Measurements from ENCODE around the gene FNBP1. TPM values are rescaled to one million over a fixed set of nuclear protein-coding genes. Genes with fewer than 3 reads are reported as not detected.

The FNBP1 gene
- total RNA-seq, 1 experiment from 2014 or later, result 30.8 TPM

DNA sequence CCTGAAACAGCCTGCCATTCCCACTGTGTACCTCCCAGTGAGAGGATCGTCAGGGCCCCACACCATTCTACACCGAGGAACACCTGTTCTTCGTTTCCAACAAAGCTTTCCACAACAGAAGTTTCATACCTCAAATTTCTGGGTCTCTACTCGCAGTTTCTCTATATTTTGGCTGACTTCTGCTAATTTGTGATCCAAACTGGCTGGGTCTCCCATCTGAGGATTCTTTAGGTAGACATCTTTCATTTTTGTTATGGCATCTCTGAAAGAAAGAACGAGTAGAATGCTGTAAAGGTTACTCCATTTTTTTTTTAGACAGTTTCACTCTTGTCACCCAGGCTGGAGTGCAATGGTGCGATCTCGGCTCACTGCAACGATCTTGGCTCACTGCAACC is 140.3 kb downstream of the FNBP1 start:
- no peak overlapping the region for H3K27ac ChIP-seq (ENCODE audit: low read length)
- H3K9me2 ChIP-seq (replicated peaks; ENCODE audit: low read length), result no peaks in the 10 kb centered on the region
- 0 out of 2 replicates have a peak, but pooled peaks cover 4% of the 10 kb centered on the region for H3K36me3 ChIP-seq (ENCODE audit: low read depth, low read length)
- no peaks in the 10 kb centered on the region for H3K27me3 ChIP-seq (ENCODE audit: low read length)
- no peak overlapping the region for H3K4me3 ChIP-seq (ENCODE audit: low read length)
- no TSS peak for BruUV-seq (replicated peaks)
- H3K4me2 ChIP-seq (ENCODE audit: low read length), result no peak overlapping the region
- H2AFZ ChIP-seq (ENCODE audit: low read length), result no peak overlapping the region
- H3K79me2 ChIP-seq (ENCODE audit: low read length), result no peaks in the 10 kb centered on the region
- H3F3A ChIP-seq (ENCODE audit: low read length, unreplicated experiment), result no peaks in the 10 kb centered on the region
- CTCF ChIA-PET, result no interaction called here
- H3K9me3 ChIP-seq (ENCODE audit: low read length), result no peaks in the 10 kb centered on the region
- intact Hi-C loops (cut with micrococcal nuclease), result no loop called here
- no peaks in the 10 kb centered on the region for H4K20me1 ChIP-seq (ENCODE audit: low read length)
- POLR2A ChIA-PET (ENCODE audit: unreplicated experiment), result no interaction called here
- TF ChIP-seq EZH2 (IDR thresholded peaks at IDR 0.05; ENCODE audit: low read length, unreplicated experiment) (no peak), EZH2phosphoT487 (IDR thresholded peaks at IDR 0.05; ENCODE audit: borderline replicate concordance, low read length) (no peak)
- TF ChIP-seq, protein P1, sequence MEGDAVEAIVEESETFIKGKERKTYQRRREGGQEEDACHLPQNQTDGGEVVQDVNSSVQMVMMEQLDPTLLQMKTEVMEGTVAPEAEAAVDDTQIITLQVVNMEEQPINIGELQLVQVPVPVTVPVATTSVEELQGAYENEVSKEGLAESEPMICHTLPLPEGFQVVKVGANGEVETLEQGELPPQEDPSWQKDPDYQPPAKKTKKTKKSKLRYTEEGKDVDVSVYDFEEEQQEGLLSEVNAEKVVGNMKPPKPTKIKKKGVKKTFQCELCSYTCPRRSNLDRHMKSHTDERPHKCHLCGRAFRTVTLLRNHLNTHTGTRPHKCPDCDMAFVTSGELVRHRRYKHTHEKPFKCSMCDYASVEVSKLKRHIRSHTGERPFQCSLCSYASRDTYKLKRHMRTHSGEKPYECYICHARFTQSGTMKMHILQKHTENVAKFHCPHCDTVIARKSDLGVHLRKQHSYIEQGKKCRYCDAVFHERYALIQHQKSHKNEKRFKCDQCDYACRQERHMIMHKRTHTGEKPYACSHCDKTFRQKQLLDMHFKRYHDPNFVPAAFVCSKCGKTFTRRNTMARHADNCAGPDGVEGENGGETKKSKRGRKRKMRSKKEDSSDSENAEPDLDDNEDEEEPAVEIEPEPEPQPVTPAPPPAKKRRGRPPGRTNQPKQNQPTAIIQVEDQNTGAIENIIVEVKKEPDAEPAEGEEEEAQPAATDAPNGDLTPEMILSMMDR (conservative IDR thresholded peaks at IDR 0.05; ENCODE audit: low read depth, low read length), result no peak
- H3K9ac ChIP-seq (ENCODE audit: low read length), result no peak overlapping the region
- no peaks in the 10 kb centered on the region for H3K4me1 ChIP-seq (ENCODE audit: insufficient read depth, low read length)
- DNase-seq, result no peak
- no peak for ATAC-seq

DNA sequence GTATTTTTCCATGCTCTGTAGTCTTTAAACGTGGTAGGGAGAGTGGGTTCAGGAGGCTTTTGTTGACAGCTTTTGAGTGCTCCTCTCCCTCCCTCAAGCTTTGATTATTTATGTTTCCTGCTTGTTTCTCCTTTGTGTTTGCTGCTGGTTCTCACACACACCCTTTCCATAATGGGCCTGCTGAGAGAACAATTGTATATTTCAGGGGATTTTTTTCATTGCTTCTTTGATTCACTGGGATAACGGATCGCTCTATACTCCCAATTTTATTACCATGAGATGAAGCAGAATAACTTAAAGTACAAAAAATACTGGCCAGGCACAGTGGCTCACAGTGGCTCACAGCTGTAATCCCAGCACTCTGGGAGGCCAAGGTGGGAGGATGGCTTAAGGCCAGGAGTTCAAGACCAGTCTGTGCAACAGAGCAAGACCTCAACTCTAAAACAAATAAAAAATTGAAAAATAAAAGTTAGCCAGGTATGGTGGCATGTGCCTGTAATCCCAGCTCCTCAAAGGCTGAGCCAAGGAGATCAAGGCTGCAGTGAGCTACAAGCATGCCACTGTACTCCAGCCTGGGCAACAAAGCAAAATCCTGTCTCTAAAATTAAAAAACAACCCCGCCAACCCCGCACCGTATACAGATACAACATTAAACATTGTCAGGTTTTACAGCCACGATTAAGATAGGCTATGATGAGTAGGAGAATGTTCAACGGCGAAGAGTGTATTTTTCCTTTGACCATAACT is 140.8 kb downstream of the FNBP1 start:
- Histone ChIP-seq H3K27me3 (ENCODE audit: low read length) (no peaks in the 10 kb centered on the region), H3K9ac (ENCODE audit: low read length) (no peak overlapping the region), H2AFZ (ENCODE audit: low read length) (no peak overlapping the region), H3K36me3 (ENCODE audit: low read depth, low read length) (peaks cover 4% of the 10 kb centered on the region; the same call in 1 of the 2 replicates), H3K4me1 (ENCODE audit: insufficient read depth, low read length) (no peaks in the 10 kb centered on the region), H3F3A (ENCODE audit: low read length, unreplicated experiment) (no peaks in the 10 kb centered on the region), H3K9me3 (ENCODE audit: low read length) (no peaks in the 10 kb centered on the region), H3K79me2 (ENCODE audit: low read length) (no peaks in the 10 kb centered on the region), H3K4me2 (ENCODE audit: low read length) (no peak overlapping the region), H3K9me2 (replicated peaks; ENCODE audit: low read length) (no peaks in the 10 kb centered on the region), H4K20me1 (ENCODE audit: low read length) (no peaks in the 10 kb centered on the region), H3K4me3 (ENCODE audit: low read length) (no peak overlapping the region), H3K27ac (ENCODE audit: low read length) (no peak overlapping the region)
- no TSS peak for BruUV-seq (replicated peaks)
- intact Hi-C loops (cut with micrococcal nuclease), result no loop called here
- CTCF ChIA-PET, result no interaction called here
- TF ChIP-seq EZH2phosphoT487 (IDR thresholded peaks at IDR 0.05; ENCODE audit: borderline replicate concordance, low read length) (no peak), EZH2 (IDR thresholded peaks at IDR 0.05; ENCODE audit: low read length, unreplicated experiment) (no peak)
- TF ChIP-seq, protein P1 (conservative IDR thresholded peaks at IDR 0.05; ENCODE audit: low read depth, low read length), result no peak
- DNase-seq (no peak), ATAC-seq (no peak)
- POLR2A ChIA-PET (ENCODE audit: unreplicated experiment), result no interaction called here

DNA sequence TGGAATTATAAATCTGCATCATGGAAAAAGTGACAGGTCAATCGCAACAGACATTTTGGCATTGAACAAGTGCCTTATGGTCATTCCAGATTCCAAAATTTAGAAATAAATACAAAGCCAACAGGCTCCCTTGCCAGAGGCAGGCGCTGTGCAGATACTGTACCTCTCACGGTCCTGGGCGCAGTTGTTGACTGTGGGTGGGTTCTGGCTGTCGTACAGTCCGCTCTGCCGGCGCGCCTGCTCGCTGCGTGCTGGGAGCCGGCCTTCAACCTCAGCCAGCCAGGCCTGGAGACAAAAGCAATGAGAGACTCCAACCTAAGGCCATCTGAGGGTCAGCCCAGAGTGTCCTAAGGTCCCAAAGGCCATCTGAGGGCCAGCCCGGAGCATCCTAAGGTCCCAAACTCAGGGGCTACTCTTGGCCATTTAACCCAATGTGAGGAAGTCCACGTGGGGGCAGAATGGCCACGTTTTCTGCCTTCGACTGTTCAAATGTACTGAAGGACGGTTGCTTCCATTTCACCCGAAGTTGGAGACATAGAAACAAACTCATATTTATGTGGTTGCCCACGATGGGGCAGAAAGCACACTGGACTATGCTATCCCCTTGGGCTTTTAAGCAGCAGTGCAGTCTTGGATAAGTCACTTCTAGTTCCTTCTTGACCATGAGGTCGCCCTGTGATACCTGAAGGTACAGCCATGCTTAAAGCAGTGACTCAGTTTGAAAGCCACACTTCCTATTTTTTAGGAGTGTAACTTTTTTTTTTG is 142.5 kb downstream of the FNBP1 start:
- Histone ChIP-seq H3K27ac (ENCODE audit: low read length) (no peak overlapping the region), H3K9me3 (ENCODE audit: low read length) (no peaks in the 10 kb centered on the region), H2AFZ (ENCODE audit: low read length) (no peak overlapping the region), H3K9me2 (replicated peaks; ENCODE audit: low read length) (no peaks in the 10 kb centered on the region), H3K9ac (ENCODE audit: low read length) (no peak overlapping the region), H3K27me3 (ENCODE audit: low read length) (no peaks in the 10 kb centered on the region), H3K79me2 (ENCODE audit: low read length) (no peaks in the 10 kb centered on the region), H3F3A (ENCODE audit: low read length, unreplicated experiment) (no peaks in the 10 kb centered on the region), H3K36me3 (ENCODE audit: low read depth, low read length) (peaks cover 4% of the 10 kb centered on the region; the same call in 1 of the 2 replicates), H3K4me2 (ENCODE audit: low read length) (no peak overlapping the region), H3K4me1 (ENCODE audit: insufficient read depth, low read length) (no peaks in the 10 kb centered on the region), H3K4me3 (ENCODE audit: low read length) (no peak overlapping the region), H4K20me1 (ENCODE audit: low read length) (no peaks in the 10 kb centered on the region)
- DNase-seq (no peak), ATAC-seq (no peak)
- intact Hi-C loops (cut with micrococcal nuclease), result no loop called here
- TF ChIP-seq EZH2phosphoT487 (IDR thresholded peaks at IDR 0.05; ENCODE audit: borderline replicate concordance, low read length) (no peak), EZH2 (IDR thresholded peaks at IDR 0.05; ENCODE audit: low read length, unreplicated experiment) (no peak)
- TF ChIP-seq, protein P1 (conservative IDR thresholded peaks at IDR 0.05; ENCODE audit: low read depth, low read length), result no peak
- POLR2A ChIA-PET (ENCODE audit: unreplicated experiment), result no interaction called here
- no TSS peak for BruUV-seq (replicated peaks)
- CTCF ChIA-PET, result no interaction called here
